Measurements from ENCODE around the gene WAC. TPM values are rescaled to one million over a fixed set of nuclear protein-coding genes. Genes with fewer than 3 reads are reported as not detected.

WAC gene
- total RNA-seq, result 41.4 and 51.7 TPM in 2 replicates

DNA sequence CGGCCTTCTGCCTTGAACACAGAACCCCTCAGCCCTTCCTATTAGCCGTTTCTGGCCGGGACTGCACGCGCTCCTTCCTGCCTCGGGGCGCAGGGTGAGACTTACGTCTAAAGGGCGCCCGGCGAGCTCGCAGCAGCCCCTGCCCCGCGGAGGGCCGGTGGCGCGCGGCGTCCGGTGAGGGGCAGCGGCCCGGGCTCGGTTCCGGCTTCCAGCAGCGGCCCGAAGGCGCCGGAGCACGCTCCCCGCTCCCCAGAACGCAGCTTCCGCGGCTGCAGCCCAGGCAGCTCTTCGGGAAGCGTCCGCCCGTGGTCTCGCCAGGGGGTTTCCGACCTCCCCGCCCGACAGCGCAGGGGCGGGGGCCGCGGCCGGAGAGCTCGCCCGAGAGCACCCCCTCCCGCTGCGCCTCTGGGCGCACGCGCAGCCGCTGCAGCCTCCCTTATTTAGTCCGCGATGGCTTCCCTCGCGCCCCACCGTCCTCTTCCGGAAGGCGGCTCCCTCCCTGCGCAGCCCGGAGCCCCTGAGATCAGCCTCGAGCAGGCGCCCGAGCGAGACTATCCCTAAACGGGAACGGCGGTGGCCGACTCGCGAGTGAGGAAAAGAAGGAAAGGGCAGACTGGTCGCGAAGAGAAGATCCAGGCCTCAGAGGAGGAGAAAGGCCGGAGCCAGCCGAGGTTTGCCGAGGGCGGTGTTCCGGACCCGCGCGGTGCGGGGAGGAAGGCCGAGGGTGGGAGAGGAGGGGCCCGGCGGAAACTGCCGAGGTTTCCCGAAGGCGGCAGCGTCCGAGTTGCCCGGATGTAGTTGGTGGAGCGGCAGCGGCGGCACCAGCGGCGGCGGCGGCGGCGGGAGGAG, at the start of gene WAC:
TSS of gene WAC (plus strand) at position 782 of the 849 bp plus-strand sequence. CDS start 462 bp downstream, outside the sequence.

Other genes starting within 250 kb of the WAC start
- 2.8 and 7.4 TPM in 2 replicates for gene MPP7, start 230.1 kb upstream of the WAC start, total RNA-seq
- 1.3 and 2.7 TPM in 2 replicates for gene BAMBI, start 144.4 kb downstream of the WAC start, total RNA-seq

Measured in dermis lymphatic vessel endothelial cell (primary cell).